Loucy (cell line): Measurements from ENCODE around the gene TTLL3.
A peak's percentile ranks its signal among the peaks of the same experiment; 100 is the strongest.
"Not testable (repeated sequence)": the region's sequence is repeated elsewhere in the genome, so short reads cannot be mapped to it uniquely, and the experiment has no call there.

Experiments used
- H2AFZ ChIP-seq: fragments of 200-600 bp; sonication (generic); 2 replicates; pipeline ENCODE4 v1.6.0; 2016; ENCODE audit warnings: antibody characterized with exemption, mild to moderate bottlenecking, low read length, moderate library complexity
- H3F3A ChIP-seq: fragments of 200-600 bp; 2 replicates; pipeline ENCODE4 v1.6.0; 2016; ENCODE audit warnings: antibody characterized with exemption, low read depth, mild to moderate bottlenecking
- H3K27me3 ChIP-seq: fragments of 200-600 bp; sonication (generic); 2 replicates; pipeline ENCODE4 v1.6.1; 2014; ENCODE audit warnings: low read length, mild to moderate bottlenecking; ENCODE audit not compliant: insufficient read depth, poor library complexity, severe bottlenecking
- H3K36me3 ChIP-seq: fragments of 200-600 bp; sonication (generic); 2 replicates; pipeline ENCODE4 v1.6.1; 2016; ENCODE audit warnings: low read length; ENCODE audit not compliant: insufficient read depth
- H3K4me1 ChIP-seq: fragments of 200-600 bp; sonication (generic); 2 replicates; pipeline ENCODE4 v1.5.1; 2014; ENCODE audit warnings: low read length, mild to moderate bottlenecking; ENCODE audit not compliant: insufficient read depth, poor library complexity, severe bottlenecking
- H3K4me2 ChIP-seq: fragments of 200-600 bp; sonication (generic); 2 replicates; pipeline ENCODE4 v1.6.0; 2014; ENCODE audit warnings: antibody characterized with exemption, low read length, low read depth, mild to moderate bottlenecking; ENCODE audit not compliant: poor library complexity, severe bottlenecking
- H3K4me3 ChIP-seq: fragments of 200-600 bp; sonication (generic); 2 replicates; pipeline ENCODE4 v1.5.1; 2014; ENCODE audit warnings: low read length, mild to moderate bottlenecking, mixed read lengths; ENCODE audit not compliant: poor library complexity, severe bottlenecking
- H3K79me2 ChIP-seq: fragments of 200-600 bp; sonication (generic); 2 replicates; pipeline ENCODE4 v1.6.1; 2014; ENCODE audit warnings: low read length; ENCODE audit not compliant: insufficient read depth
- H3K9ac ChIP-seq: fragments of 200-600 bp; sonication (generic); 2 replicates; pipeline ENCODE4 v1.6.0; 2014; ENCODE audit warnings: mild to moderate bottlenecking, low read depth, low read length, moderate library complexity; ENCODE audit not compliant: poor library complexity, severe bottlenecking
- H3K9me2 ChIP-seq: fragments of 200-600 bp; sonication (generic); replicated peaks from 2 replicates; pipeline ENCODE4 v1.6.1; 2016; ENCODE audit warnings: low read depth, low read length, mixed read lengths
- H3K9me3 ChIP-seq: fragments of 200-600 bp; sonication (generic); 2 replicates; pipeline ENCODE4 v1.6.1; 2014; ENCODE audit warnings: mild to moderate bottlenecking, antibody characterized with exemption, low read length, low read depth; ENCODE audit not compliant: insufficient read depth
- H4K20me1 ChIP-seq: fragments of 200-600 bp; sonication (generic); 2 replicates; pipeline ENCODE4 v1.6.0; 2014; ENCODE audit warnings: antibody characterized with exemption, low read length, mild to moderate bottlenecking; ENCODE audit not compliant: insufficient read depth, poor library complexity, severe bottlenecking
- EZH2phosphoT487 ChIP-seq: fragments of 200-600 bp; IDR thresholded peaks from 2 replicates; pipeline ENCODE4 v1.6.1; 2018; ENCODE audit warnings: antibody characterized with exemption, mild to moderate bottlenecking, moderate library complexity, borderline replicate concordance
- TF ChIP-seq, protein P1 (sequence below): fragments of 200-600 bp; sonication (generic); conservative IDR thresholded peaks from 2 replicates; pipeline ENCODE4 v1.5.1; 2014; ENCODE audit warnings: mild to moderate bottlenecking, antibody characterized with exemption, low read length

TTLL3 gene

DNA sequence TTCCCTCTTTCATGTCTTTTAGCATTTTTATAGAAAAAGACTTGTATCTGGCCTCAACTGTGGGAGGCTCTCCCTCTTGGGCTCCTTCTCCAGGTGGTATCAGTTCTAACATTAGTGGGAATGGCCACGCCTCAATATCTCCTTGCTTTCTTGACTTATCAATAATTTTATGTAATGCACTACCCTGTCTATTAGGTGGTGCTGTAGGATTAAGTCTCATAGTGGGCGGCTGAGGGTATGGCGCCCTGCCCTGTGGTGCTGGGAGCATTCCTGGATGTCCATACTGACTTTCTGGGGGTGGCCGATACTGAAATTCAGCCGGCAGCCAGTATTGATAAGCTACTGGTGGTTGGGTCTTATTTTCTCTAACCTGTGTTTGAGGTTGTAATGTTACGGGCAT is 42.5 kb downstream of the TTLL3 start:
- no peaks in the 10 kb centered on the region for H3K9me3 ChIP-seq
- H3K79me2 ChIP-seq: no peaks in the 10 kb centered on the region
- no peaks in the 10 kb centered on the region for H3K36me3 ChIP-seq
- H3K4me3 ChIP-seq: no peak overlapping the region
- no peak overlapping the region for H3K4me2 ChIP-seq
- no peaks in the 10 kb centered on the region for H4K20me1 ChIP-seq
- H3K27me3 ChIP-seq: no peaks in the 10 kb centered on the region
- H3K9me2 ChIP-seq: no peaks in the 10 kb centered on the region
- H3K9ac ChIP-seq: no peak overlapping the region
- no peak overlapping the region for H2AFZ ChIP-seq
- H3F3A ChIP-seq: no peaks in the 10 kb centered on the region
- TF ChIP-seq, protein P1, sequence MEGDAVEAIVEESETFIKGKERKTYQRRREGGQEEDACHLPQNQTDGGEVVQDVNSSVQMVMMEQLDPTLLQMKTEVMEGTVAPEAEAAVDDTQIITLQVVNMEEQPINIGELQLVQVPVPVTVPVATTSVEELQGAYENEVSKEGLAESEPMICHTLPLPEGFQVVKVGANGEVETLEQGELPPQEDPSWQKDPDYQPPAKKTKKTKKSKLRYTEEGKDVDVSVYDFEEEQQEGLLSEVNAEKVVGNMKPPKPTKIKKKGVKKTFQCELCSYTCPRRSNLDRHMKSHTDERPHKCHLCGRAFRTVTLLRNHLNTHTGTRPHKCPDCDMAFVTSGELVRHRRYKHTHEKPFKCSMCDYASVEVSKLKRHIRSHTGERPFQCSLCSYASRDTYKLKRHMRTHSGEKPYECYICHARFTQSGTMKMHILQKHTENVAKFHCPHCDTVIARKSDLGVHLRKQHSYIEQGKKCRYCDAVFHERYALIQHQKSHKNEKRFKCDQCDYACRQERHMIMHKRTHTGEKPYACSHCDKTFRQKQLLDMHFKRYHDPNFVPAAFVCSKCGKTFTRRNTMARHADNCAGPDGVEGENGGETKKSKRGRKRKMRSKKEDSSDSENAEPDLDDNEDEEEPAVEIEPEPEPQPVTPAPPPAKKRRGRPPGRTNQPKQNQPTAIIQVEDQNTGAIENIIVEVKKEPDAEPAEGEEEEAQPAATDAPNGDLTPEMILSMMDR: peak; percentile 32
- no peak for TF ChIP-seq EZH2phosphoT487
- no peaks in the 10 kb centered on the region for H3K4me1 ChIP-seq

DNA sequence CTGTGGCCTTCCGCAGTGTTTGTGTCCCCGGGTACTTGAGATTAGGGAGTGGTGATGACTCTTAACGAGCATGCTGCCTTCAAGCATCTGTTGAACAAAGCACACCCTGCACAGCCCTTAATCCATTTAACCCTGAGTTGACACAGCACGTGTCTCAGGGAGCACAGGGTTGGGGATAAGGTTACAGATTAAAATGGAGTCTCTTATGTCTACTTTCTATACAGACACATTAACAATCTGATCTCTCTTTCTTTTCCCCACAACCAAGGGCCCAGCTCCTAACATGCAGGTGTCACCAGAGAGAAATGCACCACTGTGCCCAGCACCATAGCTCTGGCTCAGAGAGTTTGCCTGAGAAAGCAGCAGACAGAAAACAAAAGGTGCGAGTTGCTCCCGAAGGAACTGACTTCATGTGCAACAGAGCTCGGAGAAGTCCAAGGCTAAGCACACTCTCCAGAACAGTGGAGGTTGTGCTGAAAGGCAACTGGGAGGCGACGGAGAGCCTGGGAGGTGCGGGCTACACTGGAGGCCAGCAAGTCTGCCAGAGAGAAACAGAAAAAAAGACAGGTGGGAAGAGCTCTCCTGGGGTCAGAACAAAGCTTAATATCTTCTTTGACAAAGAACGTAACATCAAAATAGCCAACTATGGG is 44.4 kb downstream of the TTLL3 start:
- H4K20me1 ChIP-seq, H3F3A ChIP-seq, H3K4me2 ChIP-seq, H3K4me1 ChIP-seq, H3K9me2 ChIP-seq, H3K9ac ChIP-seq, H3K9me3 ChIP-seq, H3K4me3 ChIP-seq, H3K36me3 ChIP-seq, H2AFZ ChIP-seq, H3K79me2 ChIP-seq, H3K27me3 ChIP-seq: not testable (repeated sequence)

DNA sequence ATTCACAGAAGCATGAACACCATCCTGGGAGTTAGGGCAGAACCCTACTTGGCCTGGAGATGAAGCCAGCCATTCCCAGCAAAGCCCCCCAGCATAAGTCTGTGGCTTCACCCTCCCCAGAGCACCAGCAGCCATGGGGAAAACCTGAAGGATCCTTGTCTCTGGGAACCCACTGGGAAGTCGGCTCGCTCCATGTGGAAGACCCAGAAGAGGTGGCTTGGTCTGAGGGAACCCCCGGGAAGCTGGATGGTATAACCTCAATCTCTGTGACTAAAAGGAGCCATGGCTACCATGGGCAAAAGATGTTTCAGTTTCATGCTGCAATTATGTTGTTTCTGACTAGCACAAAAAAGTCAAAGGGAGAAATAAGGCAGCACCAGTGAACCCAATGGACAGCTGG is 45.5 kb downstream of the TTLL3 start:
- no peak for TF ChIP-seq EZH2phosphoT487
- TF ChIP-seq, protein P1: no peak
- H3K79me2 ChIP-seq: no peaks in the 10 kb centered on the region
- H4K20me1 ChIP-seq: no peaks in the 10 kb centered on the region
- H3F3A ChIP-seq: no peaks in the 10 kb centered on the region
- H2AFZ ChIP-seq: no peak overlapping the region
- no peak overlapping the region for H3K4me2 ChIP-seq
- H3K36me3 ChIP-seq: no peaks in the 10 kb centered on the region
- H3K27me3 ChIP-seq: no peaks in the 10 kb centered on the region
- H3K9me3 ChIP-seq: no peaks in the 10 kb centered on the region
- H3K4me3 ChIP-seq: no peak overlapping the region
- no peaks in the 10 kb centered on the region for H3K4me1 ChIP-seq
- H3K9me2 ChIP-seq: no peaks in the 10 kb centered on the region
- no peak overlapping the region for H3K9ac ChIP-seq

DNA sequence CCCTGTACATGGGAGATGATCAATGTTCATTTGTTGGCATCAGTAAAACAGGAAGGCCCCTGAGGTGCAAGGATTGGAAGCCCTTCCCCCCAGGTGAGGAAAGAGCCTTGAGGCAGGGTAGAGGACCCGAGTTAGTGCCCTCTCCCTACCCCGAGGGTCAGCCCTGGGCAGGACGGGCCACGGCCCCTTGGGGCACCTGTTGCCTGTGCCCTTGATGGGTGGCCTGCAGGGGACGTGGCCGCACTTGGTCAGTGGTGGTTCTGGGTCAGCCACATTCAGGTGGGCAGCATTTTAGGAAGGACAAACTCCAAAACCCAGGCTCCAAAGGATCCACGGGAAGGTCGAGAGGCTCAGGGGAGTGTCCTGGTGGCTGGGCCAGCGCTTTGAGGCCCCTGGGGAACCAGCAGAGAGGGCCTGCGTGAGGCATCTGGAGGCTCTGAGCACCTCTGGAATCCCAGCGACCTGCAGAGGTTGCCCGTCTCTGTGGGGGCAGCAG is 49.5 kb downstream of the TTLL3 start:
- no peaks in the 10 kb centered on the region for H3K27me3 ChIP-seq
- H3F3A ChIP-seq: no peaks in the 10 kb centered on the region
- no peaks in the 10 kb centered on the region for H3K79me2 ChIP-seq
- no peaks in the 10 kb centered on the region for H3K36me3 ChIP-seq
- no peak overlapping the region for H3K4me2 ChIP-seq
- H3K4me3 ChIP-seq: no peak overlapping the region
- H3K4me1 ChIP-seq: peaks cover 8% of the 10 kb centered on the region
- H3K9me2 ChIP-seq: no peaks in the 10 kb centered on the region
- no peak overlapping the region for H3K9ac ChIP-seq
- no peak for TF ChIP-seq EZH2phosphoT487
- TF ChIP-seq, protein P1: no peak
- no peak overlapping the region for H2AFZ ChIP-seq
- H4K20me1 ChIP-seq: no peaks in the 10 kb centered on the region
- H3K9me3 ChIP-seq: no peaks in the 10 kb centered on the region
